TTC549 (cell line): ENCODE measurements around the gene NUP93.

Experiments
- FAIRE-seq: peaks from 2 replicates; lab custom pipeline; 2012; peaks lifted over from hg19 to GRCh38; lab: Jason Lieb, UNC

The NUP93 gene

DNA sequence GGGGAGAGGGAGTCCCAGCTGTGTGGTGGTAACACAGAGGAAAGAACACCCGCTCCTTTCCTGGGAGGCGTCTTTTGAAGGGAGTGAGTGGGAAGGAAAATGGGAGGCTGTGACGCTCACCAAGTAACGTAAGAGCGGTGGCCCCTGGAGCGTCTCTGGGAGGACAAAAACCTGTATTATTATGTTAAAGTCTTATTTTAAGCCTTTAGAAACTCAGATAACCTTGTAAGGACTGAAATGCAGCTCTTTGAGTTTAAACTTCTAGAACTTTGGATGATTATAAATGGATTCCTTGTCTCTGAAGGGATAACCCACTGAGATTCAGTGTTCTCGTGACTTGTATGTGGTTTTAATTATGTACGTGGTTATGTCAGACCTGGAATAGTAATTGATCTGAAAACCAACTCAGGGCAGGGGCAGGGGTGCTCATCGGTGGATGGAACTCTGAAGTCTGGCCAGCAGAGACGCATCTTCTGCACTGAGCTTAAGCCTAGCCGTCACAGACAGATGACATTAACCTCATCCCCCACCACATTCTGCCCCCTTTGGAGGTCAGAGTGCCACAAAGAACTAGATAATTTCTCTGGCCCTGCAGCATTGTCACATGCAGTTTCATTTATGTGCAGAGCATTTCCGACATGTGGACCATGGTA is 93.3 kb downstream of the NUP93 start:
- FAIRE-seq, result no peak

DNA sequence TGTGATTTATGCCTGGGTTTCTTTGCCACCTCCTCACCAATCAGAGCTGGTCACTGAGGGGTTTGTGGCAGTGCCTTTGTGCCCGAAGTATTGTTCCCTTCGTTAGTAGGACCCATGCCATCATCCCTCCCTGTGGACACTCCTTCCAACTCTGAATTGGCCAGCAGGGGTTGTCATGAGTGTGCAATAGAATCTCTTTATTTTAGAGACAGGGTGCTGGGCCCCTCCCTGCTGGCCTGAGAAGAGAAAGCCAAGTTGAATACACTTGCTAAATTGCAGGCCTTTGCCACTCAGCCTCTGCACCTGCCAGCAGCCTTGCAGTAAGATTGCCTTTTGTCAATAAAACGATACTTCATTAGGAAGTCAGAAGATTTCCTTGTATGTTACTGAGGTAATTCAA is 94.4 kb downstream of the NUP93 start:
- FAIRE-seq, result no peak

DNA sequence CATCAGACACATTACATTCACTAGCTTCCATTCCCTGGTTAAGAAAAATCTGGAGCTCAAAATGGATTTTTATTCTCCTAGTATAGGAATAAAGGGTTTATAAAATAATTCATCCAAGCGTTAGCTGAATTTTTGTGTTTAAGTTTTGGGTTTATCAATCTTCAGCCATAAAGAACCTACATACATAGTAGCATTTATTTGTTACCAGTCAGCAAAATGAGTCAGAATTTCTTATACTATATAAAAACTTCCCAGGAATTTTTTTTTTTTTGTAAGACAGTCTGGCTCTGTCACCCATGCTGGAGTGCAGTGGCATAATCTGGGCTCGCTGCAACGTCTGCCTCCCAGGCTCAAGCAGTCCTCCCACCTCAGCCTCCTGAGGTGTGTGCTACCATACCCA is 94.9 kb downstream of the NUP93 start:
- FAIRE-seq, result no peak

DNA sequence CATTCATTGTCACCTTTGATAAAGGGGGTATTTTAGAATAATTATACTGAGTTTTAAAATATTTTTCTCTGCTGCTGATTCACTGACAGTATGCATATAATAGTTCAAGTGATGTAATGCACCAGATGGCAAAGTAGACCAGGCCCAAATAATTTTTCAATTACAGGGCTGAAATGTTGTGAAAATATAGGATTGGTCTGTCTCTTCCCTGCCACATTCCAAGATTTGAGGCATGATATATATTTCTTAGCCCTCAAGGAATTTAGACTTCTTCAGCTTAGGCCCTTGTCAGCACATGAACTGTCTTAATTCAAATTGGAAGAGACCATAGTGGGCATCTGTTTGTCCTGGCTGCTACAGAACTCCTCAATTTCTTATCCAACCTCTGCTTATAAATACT is 95.9 kb downstream of the NUP93 start:
- no peak for FAIRE-seq

DNA sequence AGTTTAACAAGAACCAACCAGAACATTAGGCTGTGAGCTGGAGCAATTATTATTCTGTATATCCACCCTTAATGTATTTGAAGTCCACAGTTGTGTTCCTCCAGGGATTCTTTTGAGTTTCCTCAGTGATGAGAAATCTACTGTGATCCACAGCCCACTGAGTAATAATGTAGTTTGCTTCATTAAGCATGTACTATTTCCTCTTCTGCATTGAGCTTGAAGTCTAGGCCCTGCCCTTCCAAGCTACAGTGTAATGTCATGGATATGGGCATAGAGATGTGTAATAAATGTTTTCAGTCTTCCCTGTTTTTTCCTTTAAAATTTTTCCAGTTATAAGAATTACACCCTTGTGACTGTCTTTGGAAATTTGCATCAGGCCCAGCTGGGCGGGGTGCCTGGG is 98.7 kb downstream of the NUP93 start:
- FAIRE-seq, result no peak

DNA sequence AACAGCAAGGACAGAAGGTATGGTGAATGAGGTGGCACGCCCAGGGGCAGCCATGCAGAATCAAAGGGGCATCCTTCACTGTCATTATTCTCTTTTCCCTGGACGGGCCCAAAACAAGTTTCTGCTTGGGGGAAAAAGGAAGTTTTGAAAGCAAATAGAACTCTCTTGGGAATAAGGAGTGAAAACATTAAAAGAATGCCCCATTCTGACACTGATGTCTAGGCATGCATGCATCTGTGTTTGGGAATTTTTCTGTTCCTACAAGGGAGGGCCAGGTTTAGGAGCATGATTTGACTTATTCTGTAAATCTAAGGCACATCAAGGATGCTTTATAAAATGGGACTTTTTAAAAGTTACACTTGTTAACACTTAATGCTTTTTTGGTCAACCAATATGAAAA is 100.7 kb downstream of the NUP93 start:
- no peak for FAIRE-seq

DNA sequence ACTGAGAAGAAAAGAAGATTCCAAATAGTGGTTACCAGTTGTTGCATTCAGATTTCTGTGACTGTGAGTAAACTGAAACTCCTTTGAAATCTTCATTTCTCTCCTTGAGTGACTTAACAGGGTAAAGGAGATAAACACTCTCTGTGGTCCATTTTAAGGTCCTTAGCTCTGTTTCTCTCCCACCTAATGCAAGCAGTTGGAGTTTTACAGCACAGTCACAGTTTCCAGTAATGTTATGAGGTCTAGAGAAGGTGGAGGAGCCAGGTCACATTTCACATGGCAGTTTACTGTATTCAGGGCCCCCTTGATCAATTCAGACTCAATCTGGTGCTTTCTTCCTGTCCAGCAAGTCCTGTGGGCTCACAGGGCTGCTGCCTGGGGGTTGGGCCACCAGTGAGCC is 102.8 kb downstream of the NUP93 start:
- no peak for FAIRE-seq

DNA sequence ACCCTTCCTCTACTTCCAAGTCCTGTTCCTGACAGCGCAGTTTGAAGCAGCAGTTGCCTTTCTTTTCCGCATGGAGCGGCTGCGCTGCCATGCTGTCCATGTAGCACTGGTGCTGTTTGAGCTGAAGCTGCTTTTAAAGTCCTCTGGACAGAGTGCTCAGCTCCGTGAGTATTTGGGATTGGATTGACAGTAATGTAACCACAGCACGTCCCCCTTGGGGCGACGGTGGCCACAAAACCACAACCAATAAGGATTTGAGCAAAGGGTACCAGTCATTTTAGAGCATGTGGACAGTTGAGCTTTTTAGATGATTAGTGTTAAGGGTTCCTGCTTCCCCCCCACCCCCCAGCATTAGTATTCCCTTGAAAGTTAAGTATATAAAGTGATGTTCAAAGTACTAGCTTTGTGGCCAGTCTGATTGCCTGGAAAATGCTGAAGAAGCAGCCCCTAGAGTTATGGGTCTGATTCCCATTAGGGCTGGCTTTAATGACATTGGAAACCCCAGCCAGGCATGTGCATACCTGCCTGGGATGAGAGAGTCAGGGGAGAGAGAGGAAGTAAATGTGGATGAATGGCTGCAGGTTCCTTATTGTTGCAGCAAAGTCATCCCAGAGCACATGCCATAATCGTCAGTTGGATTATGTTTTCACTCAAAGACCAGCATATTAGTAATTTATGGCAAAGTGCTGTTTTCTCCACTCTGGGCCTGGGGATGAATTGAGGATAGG is 103.5 kb downstream of the NUP93 start:
- FAIRE-seq, result no peak

DNA sequence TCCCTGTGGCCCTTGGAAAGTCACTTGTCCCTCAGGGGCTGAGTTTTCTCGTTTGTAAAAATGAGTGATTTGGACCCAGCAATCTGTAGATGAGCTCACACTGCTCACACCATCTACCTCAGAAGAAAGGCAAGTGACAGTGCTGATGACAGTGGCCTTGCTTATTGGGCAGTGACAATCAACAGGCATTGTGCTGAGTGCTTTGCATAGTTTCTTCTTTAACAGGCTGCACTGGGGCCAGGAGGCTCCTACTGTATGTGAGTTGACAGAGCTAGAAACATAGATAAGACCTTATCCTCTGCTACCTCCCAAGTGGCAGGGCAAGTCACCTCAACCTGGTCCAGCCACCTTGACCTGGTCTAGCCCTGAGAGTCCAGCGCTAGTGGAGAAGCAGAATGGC is 105.4 kb downstream of the NUP93 start:
- no peak for FAIRE-seq

DNA sequence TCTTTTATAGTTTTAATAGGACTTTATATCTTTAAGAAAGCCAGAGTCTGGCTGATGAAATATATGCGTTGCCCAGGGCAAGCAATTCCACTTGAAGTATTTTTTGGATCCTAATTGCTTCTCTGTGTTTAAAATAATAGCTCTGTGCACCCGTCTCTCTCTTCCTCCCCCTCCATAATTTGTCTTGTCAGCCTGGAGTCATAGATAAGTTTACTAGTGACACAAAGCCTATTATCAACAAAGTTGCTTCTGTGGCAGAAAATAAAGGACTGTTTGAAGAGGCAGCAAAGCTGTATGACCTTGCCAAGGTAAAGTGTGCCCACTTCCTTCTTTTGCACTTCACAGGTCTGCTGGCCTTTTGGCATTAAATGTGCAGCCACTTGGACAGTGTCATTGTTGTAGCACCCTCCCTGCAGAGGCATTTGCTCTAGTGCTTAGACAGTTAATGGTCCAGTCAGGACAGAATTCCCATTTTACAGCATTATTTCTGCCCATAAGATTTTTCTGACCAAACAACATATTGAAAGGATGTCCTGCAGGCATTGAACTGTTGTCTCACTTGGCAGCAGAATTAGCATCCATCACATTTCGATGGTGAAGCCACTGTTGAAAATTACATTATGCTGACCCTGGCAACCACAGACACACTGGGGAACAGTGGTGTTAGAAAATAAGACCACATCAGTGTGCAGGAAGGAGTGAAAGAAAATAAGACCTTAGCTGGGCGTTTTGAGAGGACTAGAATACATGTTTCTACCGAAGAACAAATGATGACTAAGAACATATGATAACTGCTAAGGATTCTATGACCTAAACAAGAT is 106.7 kb downstream of the NUP93 start:
- FAIRE-seq, result no peak

DNA sequence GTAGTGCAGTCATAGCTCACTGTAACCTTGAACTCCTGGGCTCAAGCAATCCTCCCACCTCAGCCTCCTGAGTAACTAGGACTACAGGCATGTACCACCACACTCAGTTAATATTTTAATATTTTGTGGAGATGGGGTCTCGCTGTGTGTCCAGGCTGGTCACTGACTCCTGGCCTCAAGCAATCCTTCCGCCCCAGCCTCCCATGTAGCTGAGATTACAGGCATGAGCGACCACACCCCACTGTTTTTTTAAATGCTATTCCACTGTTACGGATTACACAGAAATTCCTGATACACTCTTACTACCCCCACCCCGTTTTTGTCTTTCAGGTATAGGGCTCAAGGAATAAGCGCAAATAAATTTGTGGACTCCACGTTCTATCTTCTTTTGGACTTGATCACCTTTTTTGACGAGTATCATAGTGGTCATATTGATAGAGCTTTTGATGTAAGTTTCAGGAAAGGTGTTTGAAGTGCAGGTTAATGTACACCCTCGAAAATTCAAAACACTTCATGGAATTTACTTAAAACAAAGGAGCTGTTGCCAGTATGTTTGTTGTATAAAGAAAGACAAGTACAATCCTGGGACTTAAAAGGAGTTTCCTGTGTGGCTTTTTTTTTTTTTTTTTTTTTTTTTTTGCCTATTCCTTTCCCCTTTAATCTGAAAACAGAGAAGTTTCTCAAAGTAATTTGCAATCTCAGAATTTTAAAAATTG is 108.9 kb downstream of the NUP93 start:
- FAIRE-seq, result no peak

DNA sequence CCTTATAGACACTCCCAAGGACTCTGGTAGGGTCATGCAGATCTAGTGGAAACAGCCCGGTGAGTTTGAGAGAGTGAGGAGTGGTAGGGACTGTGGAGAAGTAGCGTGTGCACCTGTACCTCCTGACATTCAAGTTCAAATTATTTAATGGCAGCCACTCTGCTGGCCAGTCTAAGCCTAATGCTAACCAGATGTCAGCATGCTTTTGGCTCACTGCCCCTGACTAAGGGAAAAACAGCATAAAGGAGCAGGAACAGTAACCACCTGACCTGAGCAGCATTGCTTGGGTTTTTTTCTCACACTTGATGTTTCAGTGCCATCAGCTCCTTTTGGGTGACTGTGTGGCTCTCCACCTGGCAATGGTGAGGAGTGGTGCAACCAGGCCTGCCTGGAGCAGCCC is 111.3 kb downstream of the NUP93 start:
- no peak for FAIRE-seq

DNA sequence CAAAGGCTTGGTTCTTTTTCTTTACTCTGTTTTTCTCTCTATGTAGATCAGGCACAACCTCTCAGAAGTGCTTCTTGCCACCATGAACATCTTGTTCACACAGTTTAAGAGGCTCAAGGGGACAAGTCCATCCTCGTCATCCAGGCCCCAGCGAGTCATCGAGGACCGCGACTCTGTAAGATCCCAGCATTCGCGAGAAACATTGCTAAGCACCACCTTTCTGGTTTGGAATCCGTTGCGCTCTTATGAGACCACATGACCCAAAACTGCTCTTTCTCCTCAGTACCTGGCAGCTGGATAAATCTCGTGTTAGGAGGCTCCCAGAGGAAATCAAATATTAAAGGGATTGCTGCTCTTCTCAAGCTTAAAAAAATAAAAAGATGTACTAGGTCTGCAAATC is 111.7 kb downstream of the NUP93 start:
- no peak for FAIRE-seq

DNA sequence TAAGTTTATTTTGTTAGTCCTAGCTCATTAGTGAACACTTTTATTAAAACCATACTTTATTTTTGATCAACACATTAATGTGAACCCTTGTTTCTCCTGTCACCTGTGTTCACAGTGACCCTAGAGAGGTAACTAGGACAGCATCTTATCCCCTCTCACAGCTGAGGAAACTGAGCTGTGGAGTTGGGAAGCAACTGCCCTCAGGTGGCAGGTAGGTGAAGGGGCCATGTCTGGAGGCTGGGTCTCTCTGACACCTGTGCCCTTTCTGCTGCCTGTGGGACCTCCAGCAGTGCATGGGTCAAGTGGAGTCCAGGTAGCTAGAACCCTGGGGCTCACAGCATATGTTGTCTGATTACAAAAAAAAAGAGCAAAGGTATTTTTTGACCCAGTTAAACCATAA is 112.2 kb downstream of the NUP93 start:
- no peak for FAIRE-seq

DNA sequence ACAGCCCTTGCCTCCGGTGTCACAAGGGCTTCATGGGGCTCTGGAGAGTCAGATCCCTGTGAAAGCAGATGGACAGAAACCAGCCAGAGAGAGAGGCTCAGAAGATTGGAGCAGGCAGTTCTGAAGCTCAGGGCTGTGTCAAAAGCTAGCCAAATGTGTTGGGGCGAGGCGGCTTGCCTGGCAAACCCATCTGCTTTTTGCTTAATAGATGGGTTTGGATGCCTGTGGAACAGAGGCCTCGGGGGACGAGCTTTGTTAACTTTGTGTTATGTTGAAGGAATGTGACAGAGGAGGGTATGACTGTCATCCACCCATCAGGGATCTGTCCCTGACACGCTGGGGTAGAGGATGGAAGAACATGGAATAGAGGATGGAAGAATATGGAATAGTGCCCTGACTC is 114.1 kb downstream of the NUP93 start:
- FAIRE-seq, result no peak

DNA sequence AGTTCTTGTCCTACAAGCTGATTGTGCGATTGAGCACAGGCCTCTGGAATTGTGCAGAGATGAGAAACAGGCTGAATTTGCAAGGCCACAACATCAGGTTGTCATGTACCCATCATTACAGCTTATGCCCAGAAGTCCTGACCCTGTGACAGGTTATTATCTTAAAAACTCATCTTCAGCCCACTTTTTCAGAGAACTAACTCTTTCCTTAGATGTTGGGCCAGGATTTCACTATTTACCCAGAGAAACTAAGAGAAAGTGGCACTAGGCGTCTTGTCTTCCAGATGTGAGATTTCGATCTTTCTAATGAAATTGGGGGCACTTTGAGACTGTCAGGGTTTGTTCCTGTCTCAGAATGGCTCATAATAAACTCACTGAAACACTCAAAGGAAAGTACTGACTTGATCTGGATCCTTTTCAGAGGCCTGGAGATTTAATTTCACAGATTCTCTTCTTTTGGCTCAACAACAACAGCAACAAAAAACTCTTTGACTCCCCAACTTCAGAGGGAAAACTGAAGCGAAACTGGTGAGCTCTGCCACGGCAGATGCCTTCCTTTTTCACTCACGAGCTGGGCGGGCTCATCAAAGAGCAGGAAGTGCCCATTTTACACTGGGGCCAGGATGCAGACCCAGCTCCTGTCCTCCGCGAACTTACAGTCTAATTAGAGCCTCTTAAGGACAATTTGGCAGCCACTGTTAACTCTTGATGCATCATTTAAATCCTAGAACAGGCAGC is 117.4 kb downstream of the NUP93 start:
- no peak for FAIRE-seq

DNA sequence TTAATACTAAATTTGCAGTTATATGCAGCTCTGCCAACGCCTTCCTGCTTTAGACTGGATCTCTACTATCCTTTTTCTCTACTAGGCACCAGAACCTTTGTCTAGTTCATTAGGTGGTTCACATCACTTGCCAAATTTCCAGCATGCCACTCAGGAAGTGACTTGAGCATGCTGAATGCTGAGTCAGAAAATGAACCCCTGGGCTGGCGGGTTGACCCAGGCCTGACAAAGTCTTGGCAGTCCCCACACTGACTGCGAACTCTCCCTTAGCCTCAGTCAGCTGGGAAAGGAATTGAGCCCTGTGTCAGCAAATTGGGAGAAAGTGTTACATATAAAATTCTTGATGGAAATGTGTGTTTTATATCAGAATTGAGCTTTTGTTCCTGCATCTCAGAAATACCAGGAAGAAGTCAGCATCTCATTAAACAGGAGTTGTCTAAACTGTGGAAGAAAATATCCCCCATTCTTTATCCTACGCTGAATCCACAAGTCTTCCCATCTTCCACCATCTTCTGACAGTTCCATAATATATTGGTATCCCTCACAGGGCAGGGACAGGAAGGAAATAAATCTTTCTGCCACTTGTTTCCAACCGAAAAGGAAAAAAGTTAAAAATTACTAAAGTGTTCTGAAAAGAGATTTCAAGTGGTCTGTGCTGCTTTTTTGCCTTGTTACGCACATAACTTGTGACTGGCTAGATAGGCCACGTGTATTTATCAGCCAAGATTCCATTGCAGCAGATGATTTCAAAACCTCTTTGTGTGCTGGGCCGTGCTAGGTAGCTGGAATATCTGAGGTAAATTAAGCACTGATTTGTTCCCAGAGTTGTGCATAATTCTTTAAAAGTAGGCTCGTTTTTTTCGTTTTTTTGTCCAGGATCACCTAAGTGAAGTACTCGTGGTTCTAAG is 118.4 kb downstream of the NUP93 start:
- no peak for FAIRE-seq

DNA sequence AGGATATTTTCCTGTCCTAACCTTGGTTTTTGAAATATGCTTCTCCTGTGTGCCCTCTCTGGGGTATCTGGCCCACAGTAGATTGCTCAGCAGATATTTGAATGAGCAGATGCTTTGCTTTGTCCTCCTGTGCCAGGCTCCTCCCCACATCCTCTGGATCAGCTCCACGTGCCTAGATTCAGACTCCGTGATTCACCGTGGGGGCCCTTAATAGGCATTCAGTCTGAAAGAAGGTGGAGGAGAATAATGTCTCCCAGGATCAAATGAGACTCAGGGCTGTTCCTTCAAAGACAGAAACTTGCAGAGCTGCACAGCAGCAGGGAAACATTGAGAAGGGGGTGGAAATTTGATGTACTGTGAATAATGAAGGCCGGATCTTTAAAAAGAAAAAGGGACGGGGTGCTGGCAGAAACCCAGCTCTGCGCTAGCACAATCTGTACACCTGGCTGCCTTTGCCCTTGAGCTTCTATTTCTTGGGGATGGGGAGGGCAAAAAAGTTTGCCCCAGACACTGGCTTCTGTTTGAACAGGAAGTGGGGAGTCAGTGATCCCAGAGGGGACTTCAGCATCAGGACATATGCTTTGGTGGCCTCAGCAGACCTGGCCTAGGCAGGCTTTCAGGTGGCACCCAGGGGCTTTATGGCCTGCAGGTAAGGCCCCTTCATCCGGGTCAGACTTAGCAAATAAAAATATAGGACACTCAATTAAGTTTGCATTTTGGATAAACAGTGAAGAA is 119.2 kb downstream of the NUP93 start:
- FAIRE-seq, result no peak

DNA sequence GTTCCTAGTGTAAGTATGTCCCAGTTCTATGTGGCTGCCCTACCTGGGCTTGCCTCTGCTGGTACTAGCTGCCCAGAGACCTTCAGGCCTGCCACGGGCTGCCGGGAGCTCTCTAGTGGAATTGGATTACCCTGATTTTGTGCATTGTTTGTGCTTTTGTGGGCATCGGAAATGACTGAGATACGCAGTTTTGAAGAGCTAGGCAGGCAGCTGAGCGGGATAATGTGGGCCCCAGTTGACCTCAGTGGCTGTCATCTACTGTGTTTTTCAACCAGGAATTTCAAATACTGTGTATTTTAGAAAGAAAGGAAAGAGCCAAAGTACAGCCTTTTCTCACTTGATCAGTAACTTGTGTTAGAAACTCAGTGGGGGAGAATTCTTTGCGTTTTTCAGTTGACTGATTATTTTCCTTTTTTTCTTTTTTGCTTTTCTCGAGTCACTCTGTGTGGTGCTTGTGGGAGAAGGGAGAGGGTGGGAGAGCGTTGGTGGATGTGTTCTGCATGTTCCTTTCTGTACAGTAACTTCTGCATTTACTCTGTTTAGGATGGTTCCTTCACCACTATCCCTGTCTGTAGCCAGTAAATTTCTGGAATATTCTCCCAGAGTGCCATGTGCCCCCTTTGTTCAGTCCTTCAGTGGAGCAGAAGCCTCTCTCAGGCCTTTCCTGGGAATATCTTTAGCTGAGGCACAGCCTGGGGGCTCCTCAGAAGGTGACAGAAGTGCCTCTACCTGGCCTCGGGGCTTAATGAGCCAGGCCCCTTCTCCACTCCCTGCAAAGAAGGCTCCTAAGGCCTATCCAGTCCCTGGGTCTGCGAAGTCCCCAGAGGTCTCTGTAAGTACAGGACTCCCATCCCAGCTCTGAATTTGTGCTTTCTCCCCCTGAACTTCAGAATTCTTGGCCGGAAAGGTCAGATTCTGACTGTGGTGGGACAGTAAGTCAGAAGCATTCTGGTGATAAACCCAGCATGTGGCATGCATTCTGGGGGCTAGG is 120.1 kb downstream of the NUP93 start:
- no peak for FAIRE-seq
